ENCODE results near the gene FGF18.

DNA sequence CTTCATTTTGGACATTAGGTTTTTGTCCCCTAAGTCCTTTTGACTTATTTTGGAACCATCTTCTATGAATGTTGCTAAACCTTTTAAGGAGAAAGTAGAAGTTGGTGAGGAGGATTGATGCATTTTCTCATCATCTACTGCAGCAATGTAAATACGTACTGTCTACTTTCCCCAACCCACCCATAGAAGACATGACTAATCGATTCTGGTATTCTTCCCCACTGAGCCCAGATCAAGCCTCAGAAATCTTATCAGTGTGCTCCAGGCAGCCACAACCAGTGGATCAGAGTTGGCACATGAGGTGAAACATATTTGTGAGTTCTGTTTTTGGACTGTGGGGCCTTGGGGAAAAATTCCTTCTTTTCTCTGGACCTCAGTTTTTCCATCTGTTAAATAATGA lies 57.7 kb downstream of the FGF18 start:
- TF ChIP-seq ZNF473 (tag by site-specific recombination; IDR thresholded peaks at IDR 0.05) (no peak), BCL11A (tag by site-specific recombination; IDR thresholded peaks at IDR 0.05; ENCODE audit: low read depth) (no peak), ZNF292 (tag by site-specific recombination; IDR thresholded peaks at IDR 0.05; ENCODE audit: borderline replicate concordance, low read depth) (no peak), ZNF23 (tag by site-specific recombination; IDR thresholded peaks at IDR 0.05; ENCODE audit: borderline replicate concordance) (no peak), ZNF544 (tag by site-specific recombination; IDR thresholded peaks at IDR 0.05) (no peak), TCF7L2 (IDR thresholded peaks at IDR 0.05; ENCODE audit: borderline replicate concordance, low read depth, low read length) (no peak), HOXA7 (CRISPR knock-in tag; IDR thresholded peaks at IDR 0.05; ENCODE audit: borderline replicate concordance) (no peak), ZNF146 (tag by site-specific recombination; IDR thresholded peaks at IDR 0.05) (no peak), ZNF621 (tag by site-specific recombination; IDR thresholded peaks at IDR 0.05) (no peak), ZNF132 (tag by site-specific recombination; IDR thresholded peaks at IDR 0.05; ENCODE audit: borderline replicate concordance) (no peak)
- TF ChIP-seq, protein P1, sequence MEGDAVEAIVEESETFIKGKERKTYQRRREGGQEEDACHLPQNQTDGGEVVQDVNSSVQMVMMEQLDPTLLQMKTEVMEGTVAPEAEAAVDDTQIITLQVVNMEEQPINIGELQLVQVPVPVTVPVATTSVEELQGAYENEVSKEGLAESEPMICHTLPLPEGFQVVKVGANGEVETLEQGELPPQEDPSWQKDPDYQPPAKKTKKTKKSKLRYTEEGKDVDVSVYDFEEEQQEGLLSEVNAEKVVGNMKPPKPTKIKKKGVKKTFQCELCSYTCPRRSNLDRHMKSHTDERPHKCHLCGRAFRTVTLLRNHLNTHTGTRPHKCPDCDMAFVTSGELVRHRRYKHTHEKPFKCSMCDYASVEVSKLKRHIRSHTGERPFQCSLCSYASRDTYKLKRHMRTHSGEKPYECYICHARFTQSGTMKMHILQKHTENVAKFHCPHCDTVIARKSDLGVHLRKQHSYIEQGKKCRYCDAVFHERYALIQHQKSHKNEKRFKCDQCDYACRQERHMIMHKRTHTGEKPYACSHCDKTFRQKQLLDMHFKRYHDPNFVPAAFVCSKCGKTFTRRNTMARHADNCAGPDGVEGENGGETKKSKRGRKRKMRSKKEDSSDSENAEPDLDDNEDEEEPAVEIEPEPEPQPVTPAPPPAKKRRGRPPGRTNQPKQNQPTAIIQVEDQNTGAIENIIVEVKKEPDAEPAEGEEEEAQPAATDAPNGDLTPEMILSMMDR (tag by site-specific recombination; IDR thresholded peaks at IDR 0.05): no peak
- TF ChIP-seq, protein P2, sequence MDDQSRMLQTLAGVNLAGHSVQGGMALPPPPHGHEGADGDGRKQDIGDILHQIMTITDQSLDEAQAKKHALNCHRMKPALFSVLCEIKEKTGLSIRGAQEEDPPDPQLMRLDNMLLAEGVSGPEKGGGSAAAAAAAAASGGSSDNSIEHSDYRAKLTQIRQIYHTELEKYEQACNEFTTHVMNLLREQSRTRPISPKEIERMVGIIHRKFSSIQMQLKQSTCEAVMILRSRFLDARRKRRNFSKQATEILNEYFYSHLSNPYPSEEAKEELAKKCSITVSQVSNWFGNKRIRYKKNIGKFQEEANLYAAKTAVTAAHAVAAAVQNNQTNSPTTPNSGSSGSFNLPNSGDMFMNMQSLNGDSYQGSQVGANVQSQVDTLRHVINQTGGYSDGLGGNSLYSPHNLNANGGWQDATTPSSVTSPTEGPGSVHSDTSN (CRISPR knock-in tag; IDR thresholded peaks at IDR 0.05): no peak
- TF ChIP-seq, protein P3, sequence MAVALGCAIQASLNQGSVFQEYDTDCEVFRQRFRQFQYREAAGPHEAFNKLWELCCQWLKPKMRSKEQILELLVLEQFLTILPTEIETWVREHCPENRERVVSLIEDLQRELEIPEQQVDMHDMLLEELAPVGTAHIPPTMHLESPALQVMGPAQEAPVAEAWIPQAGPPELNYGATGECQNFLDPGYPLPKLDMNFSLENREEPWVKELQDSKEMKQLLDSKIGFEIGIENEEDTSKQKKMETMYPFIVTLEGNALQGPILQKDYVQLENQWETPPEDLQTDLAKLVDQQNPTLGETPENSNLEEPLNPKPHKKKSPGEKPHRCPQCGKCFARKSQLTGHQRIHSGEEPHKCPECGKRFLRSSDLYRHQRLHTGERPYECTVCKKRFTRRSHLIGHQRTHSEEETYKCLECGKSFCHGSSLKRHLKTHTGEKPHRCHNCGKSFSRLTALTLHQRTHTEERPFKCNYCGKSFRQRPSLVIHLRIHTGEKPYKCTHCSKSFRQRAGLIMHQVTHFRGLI (tag by site-specific recombination; IDR thresholded peaks at IDR 0.05): no peak
- TF ChIP-seq, protein P4, sequence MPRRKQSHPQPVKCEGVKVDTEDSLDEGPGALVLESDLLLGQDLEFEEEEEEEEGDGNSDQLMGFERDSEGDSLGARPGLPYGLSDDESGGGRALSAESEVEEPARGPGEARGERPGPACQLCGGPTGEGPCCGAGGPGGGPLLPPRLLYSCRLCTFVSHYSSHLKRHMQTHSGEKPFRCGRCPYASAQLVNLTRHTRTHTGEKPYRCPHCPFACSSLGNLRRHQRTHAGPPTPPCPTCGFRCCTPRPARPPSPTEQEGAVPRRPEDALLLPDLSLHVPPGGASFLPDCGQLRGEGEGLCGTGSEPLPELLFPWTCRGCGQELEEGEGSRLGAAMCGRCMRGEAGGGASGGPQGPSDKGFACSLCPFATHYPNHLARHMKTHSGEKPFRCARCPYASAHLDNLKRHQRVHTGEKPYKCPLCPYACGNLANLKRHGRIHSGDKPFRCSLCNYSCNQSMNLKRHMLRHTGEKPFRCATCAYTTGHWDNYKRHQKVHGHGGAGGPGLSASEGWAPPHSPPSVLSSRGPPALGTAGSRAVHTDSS (tag by site-specific recombination; IDR thresholded peaks at IDR 0.05): no peak
